ENCODE data around the gene SMURF1. TPM values are rescaled to one million over a fixed set of nuclear protein-coding genes. Genes with fewer than 3 reads are reported as not detected.

SMURF1 gene
- total and polyA plus RNA-seq, 4 donors: 2.9 to 16.8 (median 5.9) TPM

DNA sequence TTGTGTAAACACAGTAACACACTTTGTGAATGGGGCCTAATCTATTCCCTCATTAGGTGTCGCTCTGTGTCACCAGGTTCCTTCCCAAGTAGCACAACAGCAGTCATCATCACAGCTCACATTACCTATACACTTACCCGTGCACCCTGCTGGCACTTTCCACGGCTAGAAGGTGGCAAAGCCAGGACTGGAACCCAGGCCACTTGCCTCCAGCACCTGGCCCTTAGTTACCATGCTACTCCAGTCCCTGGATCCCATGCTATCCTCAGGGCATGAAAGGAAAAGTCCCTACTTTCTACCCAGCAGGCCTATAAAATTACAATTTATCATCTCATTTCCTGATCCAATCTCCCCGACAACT, 18.4 kb downstream of the SMURF1 start:
- Histone ChIP-seq H3K27ac (ENCODE audit: low read depth in 1 of 2, low read length in 2 of 2) (peak overlapping the region in 1 of 2 donors; percentile 21), H3K36me3 (ENCODE audit: control insufficient read depth in 4 of 4, insufficient read depth in 3 of 4, low read depth in 1 of 4, low read length in 3 of 4) (no peaks in the 10 kb centered on the region), H3K9me3 (ENCODE audit: control insufficient read depth in 4 of 4, low read length in 3 of 4) (no peaks in the 10 kb centered on the region), H3K9ac (ENCODE audit: low read depth in 1 of 2, low read length in 2 of 2) (no peak overlapping the region), H3K4me1 (ENCODE audit: control insufficient read depth in 4 of 4, insufficient read depth in 4 of 4, low read length in 3 of 4) (peaks cover 20 to 65% (median 48%) of the 10 kb centered on the region in 4 donors), H3K4me3 (ENCODE audit: low read depth in 1 of 3, low read length in 3 of 3) (no peak overlapping the region), H3K27me3 (ENCODE audit: control insufficient read depth in 4 of 4, insufficient read depth in 4 of 4, low read length in 3 of 4) (no peaks in the 10 kb centered on the region)
- peak in 1 of 2 donors; percentile 4 for TF ChIP-seq HNF4A (conservative IDR thresholded peaks at IDR 0.05)
- TF ChIP-seq FOXA2 (IDR thresholded peaks at IDR 0.05): peak; percentile 17
- TF ChIP-seq, protein P1, sequence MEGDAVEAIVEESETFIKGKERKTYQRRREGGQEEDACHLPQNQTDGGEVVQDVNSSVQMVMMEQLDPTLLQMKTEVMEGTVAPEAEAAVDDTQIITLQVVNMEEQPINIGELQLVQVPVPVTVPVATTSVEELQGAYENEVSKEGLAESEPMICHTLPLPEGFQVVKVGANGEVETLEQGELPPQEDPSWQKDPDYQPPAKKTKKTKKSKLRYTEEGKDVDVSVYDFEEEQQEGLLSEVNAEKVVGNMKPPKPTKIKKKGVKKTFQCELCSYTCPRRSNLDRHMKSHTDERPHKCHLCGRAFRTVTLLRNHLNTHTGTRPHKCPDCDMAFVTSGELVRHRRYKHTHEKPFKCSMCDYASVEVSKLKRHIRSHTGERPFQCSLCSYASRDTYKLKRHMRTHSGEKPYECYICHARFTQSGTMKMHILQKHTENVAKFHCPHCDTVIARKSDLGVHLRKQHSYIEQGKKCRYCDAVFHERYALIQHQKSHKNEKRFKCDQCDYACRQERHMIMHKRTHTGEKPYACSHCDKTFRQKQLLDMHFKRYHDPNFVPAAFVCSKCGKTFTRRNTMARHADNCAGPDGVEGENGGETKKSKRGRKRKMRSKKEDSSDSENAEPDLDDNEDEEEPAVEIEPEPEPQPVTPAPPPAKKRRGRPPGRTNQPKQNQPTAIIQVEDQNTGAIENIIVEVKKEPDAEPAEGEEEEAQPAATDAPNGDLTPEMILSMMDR (IDR thresholded peaks at IDR 0.05; ENCODE audit: low read depth, low read length, missing input control): no peak
- 65% methylated on average over 4 of the region's 4 CpGs for WGBS
- no peak for DNase-seq (ENCODE audit: low spot score)

DNA sequence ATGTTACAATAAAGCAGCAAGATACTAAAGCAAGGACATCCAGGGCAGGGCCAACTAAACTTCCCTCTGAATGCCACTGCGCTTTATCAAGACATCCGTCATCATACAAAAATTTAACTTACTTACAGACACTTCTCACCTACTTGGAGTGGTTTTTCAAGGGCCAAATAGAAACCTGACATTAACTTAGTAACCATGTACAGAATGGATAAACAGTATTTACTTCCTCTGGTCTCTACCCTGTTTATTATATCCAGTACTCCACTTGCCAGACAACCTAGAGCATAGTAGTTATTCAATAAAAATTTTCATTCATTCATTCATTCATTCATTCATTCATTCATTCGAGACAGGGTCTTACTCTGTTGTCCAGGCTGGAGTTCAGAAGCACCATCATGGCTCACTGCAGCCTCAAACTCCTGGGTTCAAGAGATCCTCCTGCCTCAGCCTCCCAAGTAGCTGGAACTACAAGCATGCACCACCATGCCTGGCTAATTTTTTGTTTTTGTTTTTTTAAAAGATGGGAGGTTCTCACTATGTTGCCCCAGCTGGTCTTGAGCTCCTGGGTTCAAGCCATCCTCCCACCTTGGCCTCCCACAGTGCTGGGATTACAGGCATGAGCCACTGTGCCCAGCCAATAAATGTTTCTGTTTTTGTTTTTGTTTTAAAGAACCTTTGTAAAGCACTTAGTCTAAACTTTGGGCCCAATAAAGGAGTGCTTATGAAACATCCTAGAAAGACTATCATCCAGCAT, 19.0 kb downstream of the SMURF1 start:
- WGBS: 89% methylated on average over 3 of the region's 3 CpGs
- Histone ChIP-seq H3K36me3 (ENCODE audit: control insufficient read depth in 4 of 4, insufficient read depth in 3 of 4, low read depth in 1 of 4, low read length in 3 of 4) (peaks cover 0 to under 1% (median 0%) of the 10 kb centered on the region in 4 donors), H3K9me3 (ENCODE audit: control insufficient read depth in 4 of 4, low read length in 3 of 4) (no peaks in the 10 kb centered on the region), H3K27me3 (ENCODE audit: control insufficient read depth in 4 of 4, insufficient read depth in 4 of 4, low read length in 3 of 4) (no peaks in the 10 kb centered on the region), H3K4me1 (ENCODE audit: control insufficient read depth in 4 of 4, insufficient read depth in 4 of 4, low read length in 3 of 4) (peaks cover 17 to 59% (median 46%) of the 10 kb centered on the region in 4 donors), H3K9ac (ENCODE audit: low read depth in 1 of 2, low read length in 2 of 2) (no peak overlapping the region), H3K27ac (ENCODE audit: low read depth in 1 of 2, low read length in 2 of 2) (peak overlapping the region; percentile 36 to 41), H3K4me3 (ENCODE audit: low read depth in 1 of 3, low read length in 3 of 3) (no peak overlapping the region)
- DNase-seq (ENCODE audit: low spot score): no peak
- TF ChIP-seq ZBTB33 (IDR thresholded peaks at IDR 0.05) (no peak), HNF4A (conservative IDR thresholded peaks at IDR 0.05) (no peak), NR2F2 (IDR thresholded peaks at IDR 0.05) (no peak), EGR1 (IDR thresholded peaks at IDR 0.05; ENCODE audit: low read depth in 2 of 2) (no peak), YY1 (IDR thresholded peaks at IDR 0.05) (no peak)
- TF ChIP-seq, protein P1 (IDR thresholded peaks at IDR 0.05; ENCODE audit: low read depth, low read length, missing input control): no peak
- TF ChIP-seq, protein P2, sequence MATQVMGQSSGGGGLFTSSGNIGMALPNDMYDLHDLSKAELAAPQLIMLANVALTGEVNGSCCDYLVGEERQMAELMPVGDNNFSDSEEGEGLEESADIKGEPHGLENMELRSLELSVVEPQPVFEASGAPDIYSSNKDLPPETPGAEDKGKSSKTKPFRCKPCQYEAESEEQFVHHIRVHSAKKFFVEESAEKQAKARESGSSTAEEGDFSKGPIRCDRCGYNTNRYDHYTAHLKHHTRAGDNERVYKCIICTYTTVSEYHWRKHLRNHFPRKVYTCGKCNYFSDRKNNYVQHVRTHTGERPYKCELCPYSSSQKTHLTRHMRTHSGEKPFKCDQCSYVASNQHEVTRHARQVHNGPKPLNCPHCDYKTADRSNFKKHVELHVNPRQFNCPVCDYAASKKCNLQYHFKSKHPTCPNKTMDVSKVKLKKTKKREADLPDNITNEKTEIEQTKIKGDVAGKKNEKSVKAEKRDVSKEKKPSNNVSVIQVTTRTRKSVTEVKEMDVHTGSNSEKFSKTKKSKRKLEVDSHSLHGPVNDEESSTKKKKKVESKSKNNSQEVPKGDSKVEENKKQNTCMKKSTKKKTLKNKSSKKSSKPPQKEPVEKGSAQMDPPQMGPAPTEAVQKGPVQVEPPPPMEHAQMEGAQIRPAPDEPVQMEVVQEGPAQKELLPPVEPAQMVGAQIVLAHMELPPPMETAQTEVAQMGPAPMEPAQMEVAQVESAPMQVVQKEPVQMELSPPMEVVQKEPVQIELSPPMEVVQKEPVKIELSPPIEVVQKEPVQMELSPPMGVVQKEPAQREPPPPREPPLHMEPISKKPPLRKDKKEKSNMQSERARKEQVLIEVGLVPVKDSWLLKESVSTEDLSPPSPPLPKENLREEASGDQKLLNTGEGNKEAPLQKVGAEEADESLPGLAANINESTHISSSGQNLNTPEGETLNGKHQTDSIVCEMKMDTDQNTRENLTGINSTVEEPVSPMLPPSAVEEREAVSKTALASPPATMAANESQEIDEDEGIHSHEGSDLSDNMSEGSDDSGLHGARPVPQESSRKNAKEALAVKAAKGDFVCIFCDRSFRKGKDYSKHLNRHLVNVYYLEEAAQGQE (IDR thresholded peaks at IDR 0.05): no peak
